Muscle of leg (tissue), 11 donors: ENCODE measurements around the gene ILDR1. TPM values are rescaled to one million over a fixed set of nuclear protein-coding genes. Genes with fewer than 3 reads are reported as not detected.

Experiments used
- DNase-seq: peaks from one replicate; pipeline ENCODE4 v3.0.0; 2013
- H3K27ac ChIP-seq: one replicate; pipeline ENCODE4 v1.5.1; 2013; ENCODE audit warnings: mild to moderate bottlenecking, low read length, control low read depth
- H3K27me3 ChIP-seq: one replicate; pipeline ENCODE4 v1.6.1; 2013; ENCODE audit warnings: low read length; ENCODE audit not compliant: control insufficient read depth, insufficient read depth
- H3K36me3 ChIP-seq: one replicate; pipeline ENCODE4 v1.6.1; 2013; ENCODE audit warnings: low read length; ENCODE audit not compliant: control insufficient read depth, insufficient read depth
- H3K4me1 ChIP-seq: one replicate; pipeline ENCODE4 v1.6.1; 2013; ENCODE audit warnings: low read length; ENCODE audit not compliant: control insufficient read depth, insufficient read depth
- H3K4me3 ChIP-seq: one replicate; pipeline ENCODE4 v1.5.1; 2013; ENCODE audit warnings: low read length, control low read depth
- H3K9me3 ChIP-seq: replicated peaks from 2 replicates; pipeline ENCODE4 v1.6.1; 2013; ENCODE audit warnings: low read depth, low read length; ENCODE audit not compliant: control insufficient read depth
- WGBS: methylation state at CpG from one replicate; pipeline ENCODE4 v1.1.5; 2013; ENCODE audit warnings: missing lambda C conversion rate; ENCODE audit not compliant: insufficient coverage; 5-methylcytosine and 5-hydroxymethylcytosine counted together
- polyA plus RNA-seq, 8 donors: library from polyadenylated mRNA; unstranded; fragments of 120-200 nt; gene quantifications; one replicate each; pipeline versions ENCODE4 v1.2.1 to v1.2.3, GENCODE V29; 2013; ENCODE audit warnings: inconsistent platforms in 1 of 8, low replicate concordance in 1 of 8; ENCODE audit not compliant: insufficient read length in 8 of 8, insufficient read depth in 1 of 8
- total RNA-seq: library from RNA; stranded (reverse); fragments of 120-200 nt; gene quantifications from one replicate; pipeline ENCODE4 v1.2.4, GENCODE V29; 2013

The ILDR1 gene
- total and polyA plus RNA-seq, 9 donors = 0.10 to 0.83 (median 0.22) TPM

GRCh38 chr3:121979734-121980449 lies 42.2 kb downstream of the ILDR1 start:
- Histone ChIP-seq H3K9me3 (peaks cover 6% of the 10 kb centered on the region), H3K4me3 (no peak overlapping the region), H3K36me3 (no peaks in the 10 kb centered on the region), H3K27me3 (no peaks in the 10 kb centered on the region), H3K27ac (no peak overlapping the region), H3K4me1 (no peaks in the 10 kb centered on the region)
- no peak for DNase-seq

- Histone ChIP-seq H3K36me3 (no peaks in the 10 kb centered on the region), H3K4me3 (no peak overlapping the region), H3K9me3 (peaks cover 6% of the 10 kb centered on the region), H3K27ac (no peak overlapping the region), H3K4me1 (no peaks in the 10 kb centered on the region), H3K27me3 (no peaks in the 10 kb centered on the region)
- WGBS = no CpG with 5 or more reads among the region's 2 CpGs
- DNase-seq = no peak
Observed at GRCh38 chr3:121979246-121979645, 42.8 kb downstream of the ILDR1 start.

GRCh38 chr3:121976727-121977126 lies 45.3 kb downstream of the ILDR1 start:
- no peak overlapping the region for H3K27ac ChIP-seq
- no peaks in the 10 kb centered on the region for H3K4me1 ChIP-seq
- no peaks in the 10 kb centered on the region for H3K9me3 ChIP-seq
- H3K4me3 ChIP-seq = no peak overlapping the region
- no peaks in the 10 kb centered on the region for H3K27me3 ChIP-seq
- DNase-seq = no peak
- no peaks in the 10 kb centered on the region for H3K36me3 ChIP-seq
- no CpG with 5 or more reads among the region's 1 CpG for WGBS

- no CpG with 5 or more reads among the region's 1 CpG for WGBS
- Histone ChIP-seq H3K27ac (no peak overlapping the region), H3K4me3 (no peak overlapping the region), H3K27me3 (no peaks in the 10 kb centered on the region), H3K36me3 (no peaks in the 10 kb centered on the region), H3K4me1 (no peaks in the 10 kb centered on the region), H3K9me3 (no peaks in the 10 kb centered on the region)
- no peak for DNase-seq
Observed at GRCh38 chr3:121975702-121976302, 46.2 kb downstream of the ILDR1 start.

GRCh38 chr3:121974601-121975111 lies 47.4 kb downstream of the ILDR1 start:
- Histone ChIP-seq H3K27ac (no peak overlapping the region), H3K9me3 (no peaks in the 10 kb centered on the region), H3K4me3 (no peak overlapping the region), H3K27me3 (no peaks in the 10 kb centered on the region), H3K4me1 (no peaks in the 10 kb centered on the region), H3K36me3 (no peaks in the 10 kb centered on the region)
- no peak for DNase-seq
- WGBS = 88% methylated on average over 1 of the region's 2 CpGs

GRCh38 chr3:121970047-121970446 lies 52.0 kb downstream of the ILDR1 start:
- H3K27me3 ChIP-seq = no peaks in the 10 kb centered on the region
- H3K9me3 ChIP-seq = no peaks in the 10 kb centered on the region
- DNase-seq = no peak
- no CpG with 5 or more reads among the region's 1 CpG for WGBS
- H3K27ac ChIP-seq = no peak overlapping the region
- H3K4me3 ChIP-seq = no peak overlapping the region
- no peaks in the 10 kb centered on the region for H3K36me3 ChIP-seq
- no peaks in the 10 kb centered on the region for H3K4me1 ChIP-seq

GRCh38 chr3:121969631-121970030 lies 52.4 kb downstream of the ILDR1 start:
- H3K9me3 ChIP-seq = no peaks in the 10 kb centered on the region
- H3K4me3 ChIP-seq = no peak overlapping the region
- H3K27me3 ChIP-seq = no peaks in the 10 kb centered on the region
- H3K4me1 ChIP-seq = no peaks in the 10 kb centered on the region
- whole genome bisulfite sequencing = no CpG with 5 or more reads among the region's 2 CpGs
- no peaks in the 10 kb centered on the region for H3K36me3 ChIP-seq
- DNase-seq = no peak
- H3K27ac ChIP-seq = no peak overlapping the region

GRCh38 chr3:121963608-121964007 lies 58.4 kb downstream of the ILDR1 start:
- 100% methylated on average over 1 of the region's 1 CpG for WGBS
- no peak overlapping the region for H3K4me3 ChIP-seq
- peaks cover 8% of the 10 kb centered on the region for H3K9me3 ChIP-seq
- no peaks in the 10 kb centered on the region for H3K36me3 ChIP-seq
- DNase-seq = no peak
- no peak overlapping the region for H3K27ac ChIP-seq
- H3K27me3 ChIP-seq = no peaks in the 10 kb centered on the region
- no peaks in the 10 kb centered on the region for H3K4me1 ChIP-seq

DNA sequence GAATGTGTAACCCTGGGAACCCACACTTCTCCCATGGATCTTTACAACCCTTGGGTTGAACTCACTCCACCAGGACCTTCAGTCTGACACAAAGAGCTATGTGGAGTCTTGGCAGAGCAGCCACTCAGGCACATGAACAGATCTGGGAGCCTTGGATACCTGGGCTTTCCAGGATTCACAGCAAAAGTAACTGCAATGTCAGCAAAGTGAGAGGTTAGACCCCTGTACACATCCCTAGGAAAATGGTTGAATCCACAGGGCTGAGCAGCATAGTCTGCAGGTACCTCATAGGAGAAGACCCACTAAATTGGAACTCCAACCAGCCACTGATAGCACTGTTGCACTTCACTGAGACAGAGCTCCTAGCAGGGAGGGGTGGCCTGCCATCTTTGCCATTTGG lies 59.6 kb downstream of the ILDR1 start:
- Histone ChIP-seq H3K4me1 (no peaks in the 10 kb centered on the region), H3K9me3 (peaks cover 8% of the 10 kb centered on the region), H3K27me3 (no peaks in the 10 kb centered on the region), H3K27ac (no peak overlapping the region), H3K36me3 (no peaks in the 10 kb centered on the region), H3K4me3 (no peak overlapping the region)
- no peak for DNase-seq

GRCh38 chr3:121961283-121961682 lies 60.8 kb downstream of the ILDR1 start:
- no peaks in the 10 kb centered on the region for H3K4me1 ChIP-seq
- H3K9me3 ChIP-seq = peaks cover 8% of the 10 kb centered on the region
- no peak overlapping the region for H3K27ac ChIP-seq
- no peaks in the 10 kb centered on the region for H3K27me3 ChIP-seq
- no peak for DNase-seq
- no peaks in the 10 kb centered on the region for H3K36me3 ChIP-seq
- no peak overlapping the region for H3K4me3 ChIP-seq
